Measurements from ENCODE around the gene WDFY3.

Gene WDFY3

GRCh38 chr4:84660606-84661005, 305.9 kb downstream of the WDFY3 start:
- no peaks in the 10 kb centered on the region for H3K27me3 ChIP-seq (ENCODE audit: insufficient read depth, low read length)
- no peaks in the 10 kb centered on the region for H3F3A ChIP-seq (ENCODE audit: insufficient read depth, low read length)
- TF ChIP-seq CTCF (IDR thresholded peaks at IDR 0.05; ENCODE audit: low read length): no peak
- TF ChIP-seq EZH2 (IDR thresholded peaks at IDR 0.05; ENCODE audit: borderline replicate concordance, low read length): no peak
- no peaks in the 10 kb centered on the region; the same call in 1 of the 2 replicates for H3K36me3 ChIP-seq (ENCODE audit: insufficient read depth, low read length)
- H3K79me2 ChIP-seq (ENCODE audit: insufficient read depth, low read length): no peaks in the 10 kb centered on the region
- no peak overlapping the region for H2AFZ ChIP-seq (ENCODE audit: low read length)
- H3K4me1 ChIP-seq (ENCODE audit: insufficient read depth, low read length, severe bottlenecking): no peaks in the 10 kb centered on the region
- H3K4me3 ChIP-seq (ENCODE audit: low read depth, low read length, poor library complexity, severe bottlenecking): no peak overlapping the region
- H3K27ac ChIP-seq (ENCODE audit: low read depth, low read length, poor library complexity, severe bottlenecking): no peak overlapping the region
- H3K9me2 ChIP-seq (ENCODE audit: low read depth, low read length): no peaks in the 10 kb centered on the region
- no peak overlapping the region for H3K4me2 ChIP-seq (ENCODE audit: low read length)
- H3K9me3 ChIP-seq (ENCODE audit: low read length): no peaks in the 10 kb centered on the region
- no peak overlapping the region for H3K9ac ChIP-seq (ENCODE audit: low read length)
- H4K20me1 ChIP-seq (ENCODE audit: insufficient read depth, low read length): no peaks in the 10 kb centered on the region

- Histone ChIP-seq H4K20me1 (ENCODE audit: insufficient read depth, low read length) (no peaks in the 10 kb centered on the region), H3K4me3 (ENCODE audit: low read depth, low read length, poor library complexity, severe bottlenecking) (no peak overlapping the region), H3K9me2 (ENCODE audit: low read depth, low read length) (no peaks in the 10 kb centered on the region), H3K9ac (ENCODE audit: low read length) (no peak overlapping the region), H3K36me3 (ENCODE audit: insufficient read depth, low read length) (no peaks in the 10 kb centered on the region; the same call in 1 of the 2 replicates), H3K27me3 (ENCODE audit: insufficient read depth, low read length) (no peaks in the 10 kb centered on the region), H3K27ac (ENCODE audit: low read depth, low read length, poor library complexity, severe bottlenecking) (no peak overlapping the region), H3K79me2 (ENCODE audit: insufficient read depth, low read length) (no peaks in the 10 kb centered on the region), H3K4me2 (ENCODE audit: low read length) (no peak overlapping the region), H3K9me3 (ENCODE audit: low read length) (no peaks in the 10 kb centered on the region), H3K4me1 (ENCODE audit: insufficient read depth, low read length, severe bottlenecking) (no peaks in the 10 kb centered on the region), H3F3A (ENCODE audit: insufficient read depth, low read length) (no peaks in the 10 kb centered on the region), H2AFZ (ENCODE audit: low read length) (no peak overlapping the region)
- no peak for TF ChIP-seq EZH2 (IDR thresholded peaks at IDR 0.05; ENCODE audit: borderline replicate concordance, low read length)
- no peak for TF ChIP-seq CTCF (IDR thresholded peaks at IDR 0.05; ENCODE audit: low read length)
Observed at GRCh38 chr4:84652478-84652877, 314.0 kb downstream of the WDFY3 start.

- Histone ChIP-seq H3K9me2 (ENCODE audit: low read depth, low read length) (no peaks in the 10 kb centered on the region), H3K9ac (ENCODE audit: low read length) (no peak overlapping the region), H3K36me3 (ENCODE audit: insufficient read depth, low read length) (no peaks in the 10 kb centered on the region), H3K9me3 (ENCODE audit: low read length) (no peaks in the 10 kb centered on the region), H3K4me2 (ENCODE audit: low read length) (no peak overlapping the region), H2AFZ (ENCODE audit: low read length) (no peak overlapping the region), H3K4me1 (ENCODE audit: insufficient read depth, low read length, severe bottlenecking) (no peaks in the 10 kb centered on the region), H3K4me3 (ENCODE audit: low read depth, low read length, poor library complexity, severe bottlenecking) (no peak overlapping the region), H3K27ac (ENCODE audit: low read depth, low read length, poor library complexity, severe bottlenecking) (no peak overlapping the region), H3K27me3 (ENCODE audit: insufficient read depth, low read length) (no peaks in the 10 kb centered on the region), H4K20me1 (ENCODE audit: insufficient read depth, low read length) (no peaks in the 10 kb centered on the region), H3K79me2 (ENCODE audit: insufficient read depth, low read length) (no peaks in the 10 kb centered on the region), H3F3A (ENCODE audit: insufficient read depth, low read length) (no peaks in the 10 kb centered on the region)
- no peak for TF ChIP-seq CTCF (IDR thresholded peaks at IDR 0.05; ENCODE audit: low read length)
- no peak for TF ChIP-seq EZH2 (IDR thresholded peaks at IDR 0.05; ENCODE audit: borderline replicate concordance, low read length)
Observed at GRCh38 chr4:84651499-84651898, 315.0 kb downstream of the WDFY3 start.
